K562 treated with DMSO at 1 percent for 12 hours (cell line): ENCODE results near the gene RSPH4A. TPM values are rescaled to one million over a fixed set of nuclear protein-coding genes. Genes with fewer than 3 reads are reported as not detected.

Experiments used
- total RNA-seq: library from RNA; unstranded; fragments of 300-600 nt; gene quantifications from 2 replicates; pipeline ENCODE4 v1.2.3, GENCODE V29; 2022; ENCODE audit not compliant: insufficient read depth

RSPH4A gene
- not detected in 2 replicates for total RNA-seq

DNA sequence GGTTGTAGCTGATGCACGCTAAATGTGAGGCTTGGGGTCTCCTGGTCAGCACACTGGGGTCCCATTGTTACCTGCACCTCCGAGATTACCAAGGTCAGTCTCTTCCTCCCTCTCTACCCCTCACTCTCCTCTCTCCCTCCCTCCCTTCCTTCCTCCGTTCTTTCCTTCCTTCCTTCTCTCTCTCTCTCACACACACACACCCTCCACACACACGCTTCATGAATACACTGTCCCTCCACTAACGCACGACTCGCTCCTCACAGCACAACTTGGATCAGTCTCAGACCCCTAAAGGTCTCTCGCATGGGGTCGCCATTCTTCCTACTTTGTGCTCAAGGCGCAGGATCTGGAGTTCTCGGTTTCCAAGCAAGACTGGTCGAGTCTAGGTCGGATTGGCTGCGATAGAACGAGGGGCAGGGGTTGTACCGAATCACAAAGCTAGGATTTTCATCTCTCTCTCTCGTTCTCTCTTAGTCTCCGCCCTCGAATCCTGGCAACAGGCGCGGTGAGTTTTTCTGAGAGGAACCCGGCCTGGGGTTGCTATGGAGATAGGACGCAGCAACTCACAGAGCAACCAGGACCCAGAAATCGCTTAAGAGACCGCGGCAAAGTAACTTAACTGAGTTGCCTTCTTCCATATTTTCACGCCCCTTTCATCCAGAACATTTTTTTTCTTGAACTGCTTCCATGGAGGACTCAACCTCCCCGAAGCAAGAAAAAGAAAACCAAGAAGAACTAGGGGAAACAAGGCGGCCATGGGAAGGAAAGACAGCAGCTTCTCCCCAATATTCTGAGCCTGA lies at the start of gene RSPH4A:
RSPH4A (plus strand) TSS at position 543 of the 800 bp plus-strand sequence; CDS start at position 688, 145 bp downstream.

DNA sequence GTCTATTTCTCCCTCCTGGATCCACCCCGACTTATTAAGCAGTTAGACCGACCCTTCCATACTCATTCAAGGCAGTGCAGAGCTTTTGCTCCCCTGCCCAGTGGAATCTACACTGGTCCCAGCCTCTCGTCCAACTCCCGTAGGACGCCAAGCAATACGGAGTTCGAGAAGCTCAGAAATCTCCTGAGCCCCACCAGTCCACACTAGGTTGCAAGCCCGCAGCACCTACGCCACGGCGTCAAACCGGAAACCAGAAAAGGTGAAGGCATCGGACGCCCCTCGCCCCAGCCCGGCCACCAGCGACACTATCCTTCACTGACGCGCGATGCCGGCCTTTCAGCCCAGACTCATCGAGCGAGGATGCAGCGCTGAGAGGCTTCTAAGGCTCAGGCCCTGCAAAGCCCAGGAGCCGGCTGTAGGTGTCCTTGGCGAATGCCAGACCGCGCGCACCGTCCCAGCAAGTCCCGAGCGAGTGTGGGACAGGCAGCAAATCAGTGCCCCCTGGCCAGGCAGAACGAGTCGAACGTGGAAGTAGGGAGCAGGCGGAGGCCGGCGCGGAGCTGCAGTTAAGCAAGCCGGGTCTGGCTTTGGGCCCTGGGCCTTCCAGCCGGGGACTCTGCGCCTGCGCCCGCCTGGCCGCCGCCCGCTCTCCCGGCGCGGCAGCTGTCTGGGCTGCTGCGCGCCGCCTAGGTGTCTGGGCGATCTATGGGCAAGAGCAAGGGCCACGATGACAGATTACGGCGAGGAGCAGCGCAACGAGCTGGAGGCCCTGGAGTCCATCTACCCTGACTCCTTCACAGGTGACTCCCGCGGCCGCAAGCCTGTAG lies 45.2 kb upstream of the RSPH4A start, which contains the start of gene RWDD1:
RWDD1 (plus strand) TSS at position 649 of the 827 bp plus-strand sequence; CDS start at position 728, 79 bp downstream.

DNA sequence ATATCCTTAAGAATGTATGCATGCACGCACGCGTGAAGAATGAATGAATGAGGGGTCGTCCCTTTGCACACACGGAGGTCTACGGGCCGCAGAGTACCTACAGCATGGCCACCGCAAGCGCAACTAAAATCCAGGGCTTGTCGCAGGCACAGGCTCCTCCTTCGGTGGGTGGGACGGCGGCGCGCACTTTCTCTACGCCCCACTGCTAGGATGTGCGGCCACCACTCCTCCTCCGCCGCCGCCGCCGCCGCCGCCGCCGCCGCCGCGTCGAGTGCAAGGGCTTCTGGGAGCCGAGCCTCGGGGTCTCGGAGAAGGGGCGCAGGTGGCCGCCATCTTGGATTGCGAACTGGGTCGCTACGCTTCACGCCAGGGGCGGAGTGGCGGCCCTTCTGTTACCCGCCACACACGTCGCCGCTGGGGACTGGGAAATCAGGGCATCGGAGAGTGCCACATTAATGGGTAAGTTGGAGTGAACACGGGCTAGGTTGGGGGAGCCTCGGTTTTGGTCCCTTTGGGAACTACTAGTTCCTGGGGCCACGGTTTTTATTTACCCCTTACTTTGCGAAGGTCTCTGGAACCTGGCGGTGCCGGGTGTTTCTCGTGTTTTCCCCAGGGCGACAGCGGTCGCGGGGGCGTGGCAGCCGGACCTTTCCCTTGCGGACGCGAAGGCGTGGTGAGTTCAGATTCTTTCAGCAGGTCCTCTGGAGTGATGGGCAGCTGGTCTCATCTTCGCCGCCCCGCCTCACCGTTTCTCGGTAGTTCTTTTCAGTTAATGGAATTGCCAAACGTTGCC lies 64.8 kb downstream of the RSPH4A start, which contains the start of gene KPNA5:
KPNA5 (plus strand) TSS at position 332 of the 793 bp plus-strand sequence; CDS start at position 456, 124 bp downstream.

Other genes with a start within 250 kb of the RSPH4A start
- gene DSE, start 245.5 kb upstream of the RSPH4A start, total RNA-seq: 0.44 and 1.8 TPM in 2 replicates
- gene CALHM6, start 155.1 kb upstream of the RSPH4A start, total RNA-seq: not detected in 2 replicates
- 0.05 TPM in 1 of 2 replicates, not detected in the other for gene CALHM5, start 104.8 kb upstream of the RSPH4A start, total RNA-seq
- gene TRAPPC3L, start 70.8 kb upstream of the RSPH4A start, total RNA-seq: not detected in 2 replicates
- gene CALHM4, start 62.7 kb upstream of the RSPH4A start, total RNA-seq: not detected in 2 replicates
- 28.2 and 32.6 TPM in 2 replicates for gene RWDD1, start 45.0 kb upstream of the RSPH4A start, total RNA-seq
- gene ZUP1, start 52.3 kb downstream of the RSPH4A start, total RNA-seq: 7.3 and 20.9 TPM in 2 replicates
- gene KPNA5, start 64.7 kb downstream of the RSPH4A start, total RNA-seq: 0.92 and 3.9 TPM in 2 replicates
- not detected in 2 replicates for gene FAM162B, start 149.2 kb downstream of the RSPH4A start, total RNA-seq
- not detected in 2 replicates for gene GPRC6A, start 212.6 kb downstream of the RSPH4A start, total RNA-seq